Hematopoietic multipotent progenitor cell treated with erythropoietin and hydrocortisone succinate and interleukin-3 and kit ligand, for 17 days (in vitro differentiated cells): ENCODE data around the gene ZNF143.
"Not testable (repeated sequence)": the region's sequence is repeated elsewhere in the genome, so short reads cannot be mapped to it uniquely, and the experiment has no call there.

Experiments used
- DNase-seq: peaks from one replicate; pipeline ENCODE4 v3.0.0-alpha.2; 2015; ENCODE audit warnings: low spot score

Gene ZNF143

DNA sequence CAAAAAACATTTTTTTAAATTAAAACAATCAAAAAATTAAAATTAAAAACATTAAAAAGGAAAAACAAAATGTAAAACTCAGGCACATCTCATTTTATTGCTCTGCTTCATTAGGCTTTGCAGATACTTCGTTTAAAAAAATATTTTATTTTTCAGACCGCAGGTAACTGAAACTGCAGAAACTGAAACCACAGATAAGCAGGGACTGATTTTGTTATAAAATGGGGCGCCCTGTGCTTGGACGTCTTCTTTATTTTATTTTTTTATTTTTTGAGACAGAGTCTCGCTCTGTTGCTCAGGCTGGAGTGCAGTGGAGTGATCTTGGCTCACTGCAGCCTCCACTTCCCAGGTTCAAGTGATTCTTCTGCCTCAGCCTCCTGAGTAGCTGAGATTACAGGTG, 88.4 kb downstream of the ZNF143 start:
- DNase-seq, result not testable (repeated sequence)

DNA sequence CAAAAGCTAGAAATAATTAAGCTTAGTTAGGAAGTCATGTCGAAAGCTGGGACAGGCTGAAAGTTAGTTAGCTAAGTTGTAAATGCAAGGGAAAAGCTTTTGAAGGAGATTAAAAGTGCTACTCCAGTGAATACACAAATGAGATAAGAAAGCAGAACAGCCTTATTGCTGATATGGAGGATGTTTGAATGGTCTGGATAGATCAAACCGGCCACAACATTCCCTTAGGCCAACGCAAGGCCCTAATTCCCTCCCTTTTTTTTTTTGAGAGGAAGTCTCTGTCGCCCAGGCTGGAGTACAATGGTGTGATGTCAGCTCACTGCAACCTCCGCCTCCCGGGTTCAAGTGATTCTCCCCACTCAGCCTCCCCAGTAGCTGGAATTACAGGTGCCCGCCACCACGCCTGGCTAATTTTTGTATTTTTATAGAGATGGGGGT, 89.4 kb downstream of the ZNF143 start:
- no peak for DNase-seq

DNA sequence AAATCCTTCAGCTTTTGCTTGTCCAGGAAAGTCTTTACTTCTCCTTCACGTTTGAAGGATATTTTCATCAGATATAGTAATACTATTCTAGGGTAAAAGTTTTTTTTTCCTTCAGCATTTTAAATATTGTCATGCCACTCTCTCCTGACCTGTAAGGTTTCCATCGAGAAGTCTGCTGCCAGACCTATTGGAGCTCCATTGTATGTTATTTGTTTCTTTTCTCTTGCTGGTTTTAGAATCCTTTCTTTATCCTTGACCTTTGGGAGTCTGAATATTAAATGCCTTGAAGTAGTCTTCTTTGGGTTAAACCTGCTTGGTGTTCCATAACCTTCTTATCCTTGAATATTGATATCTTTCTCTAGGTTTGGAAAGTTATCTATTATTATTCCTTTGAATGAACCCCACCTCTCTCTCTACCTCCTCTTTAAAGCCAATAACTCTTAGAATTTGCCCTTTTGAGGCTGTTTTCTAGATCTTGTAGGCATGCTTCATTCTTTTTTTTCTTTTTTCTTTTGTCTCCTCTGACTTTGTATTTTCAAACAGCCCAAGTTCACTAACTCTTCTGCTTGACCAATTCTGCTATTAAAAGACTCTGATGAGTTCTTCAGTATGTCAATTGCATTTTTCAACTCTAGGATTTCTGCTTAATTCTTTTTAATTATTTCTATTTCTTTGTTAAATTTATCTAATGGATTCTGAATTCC, 100.6 kb downstream of the ZNF143 start:
- DNase-seq, result no peak

DNA sequence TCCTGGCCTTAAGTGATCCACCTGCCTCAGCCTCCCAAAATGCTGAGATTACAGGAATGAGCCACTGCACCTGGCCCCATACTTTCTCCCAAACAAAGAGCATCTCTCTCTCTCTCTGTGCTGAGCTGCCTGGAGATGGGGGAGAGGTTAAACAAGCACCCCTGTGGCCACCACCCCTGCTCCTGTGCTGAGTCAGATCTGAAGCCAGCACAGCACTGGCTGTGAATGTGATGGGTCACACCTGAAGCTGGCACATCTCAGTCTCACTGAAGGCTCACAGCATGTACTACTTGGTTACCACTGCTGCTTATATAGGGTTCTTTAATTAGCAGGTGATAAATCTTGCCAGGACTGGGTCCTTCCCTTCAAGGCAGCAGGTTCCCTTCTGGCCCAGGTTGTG, 101.9 kb downstream of the ZNF143 start:
- DNase-seq, result no peak

DNA sequence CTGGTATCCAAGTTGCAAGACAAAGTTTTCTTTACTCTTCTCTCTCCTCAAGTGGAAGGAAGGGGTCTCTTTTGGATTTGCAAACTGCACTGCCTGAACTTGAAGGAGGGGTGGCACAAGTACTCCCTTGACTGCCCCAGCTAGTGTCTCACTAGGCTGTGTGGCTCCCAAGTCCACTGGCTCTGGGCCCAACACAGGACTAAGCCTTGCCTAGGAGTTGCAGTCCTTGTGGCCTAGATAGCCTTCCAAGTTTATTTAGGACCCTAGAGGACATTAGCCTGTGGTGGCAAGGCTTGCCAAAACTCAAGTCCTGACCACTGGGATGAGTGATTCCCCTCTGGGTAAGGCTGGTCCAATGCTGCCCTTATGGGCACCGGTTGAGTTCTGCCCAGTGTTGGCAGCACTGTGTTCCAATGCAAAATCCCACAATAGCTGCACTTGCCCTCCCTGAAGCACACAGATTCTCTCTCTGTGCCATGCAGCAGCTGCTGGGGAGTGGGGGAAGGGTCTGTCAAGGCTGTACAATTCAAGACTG, 102.5 kb downstream of the ZNF143 start:
- no peak for DNase-seq

DNA sequence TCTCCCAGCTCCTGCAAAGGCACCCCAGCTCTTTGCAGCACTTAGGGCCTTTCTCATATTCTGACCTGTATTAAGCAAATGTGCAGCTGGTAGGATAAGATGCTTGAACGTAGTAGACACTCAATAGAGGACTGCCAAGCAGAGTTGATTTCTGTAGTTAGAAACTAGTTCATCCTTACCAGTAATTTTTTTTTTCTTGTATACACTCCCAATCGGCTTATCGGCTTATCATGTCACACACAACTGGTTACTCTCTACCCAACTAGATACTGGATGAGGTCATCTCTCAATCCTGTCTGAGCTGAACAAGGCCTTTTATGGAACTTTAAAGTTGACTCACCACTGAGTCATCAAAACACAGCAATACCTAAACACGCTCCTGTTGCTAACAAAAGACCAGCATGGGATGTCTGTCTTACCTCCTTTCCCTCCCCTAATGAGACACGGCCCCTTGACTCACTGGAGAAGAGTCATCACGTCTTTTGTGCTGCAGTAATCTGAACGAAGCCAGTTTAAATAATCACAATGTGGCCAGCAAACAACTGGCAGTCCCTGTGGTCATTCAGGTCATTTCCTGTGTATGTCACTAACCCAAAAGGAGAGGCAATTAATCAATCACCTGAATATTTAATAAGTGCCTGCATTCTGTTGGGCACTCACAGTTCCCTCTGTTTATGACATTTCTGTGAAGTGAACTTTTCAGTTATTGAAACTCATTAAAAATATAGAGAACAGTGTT, 105.2 kb downstream of the ZNF143 start:
- peak; percentile 85 for DNase-seq

DNA sequence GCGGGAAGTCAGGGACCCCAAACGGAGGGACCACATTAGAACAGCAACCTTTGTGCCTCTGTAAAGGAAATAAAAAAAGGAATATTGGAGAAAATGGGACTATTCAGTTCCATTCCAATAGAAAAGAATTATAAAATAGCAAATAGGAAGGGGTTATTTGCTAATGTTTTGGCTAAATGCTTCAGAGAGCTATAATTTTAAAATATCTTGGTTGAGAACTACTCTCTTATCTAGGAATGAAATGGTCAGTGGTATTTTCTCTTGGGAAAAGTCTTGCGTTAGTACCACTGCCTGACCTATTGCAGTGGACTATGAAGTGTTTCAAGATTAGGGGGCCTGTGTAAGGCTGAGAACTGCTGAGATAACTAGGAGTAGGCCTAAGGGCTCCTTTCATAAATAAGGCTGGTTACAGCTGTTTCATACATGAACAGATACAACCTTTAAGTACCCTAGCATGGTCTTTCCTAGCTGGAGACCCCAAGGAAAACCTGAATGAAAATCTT, 105.8 kb downstream of the ZNF143 start:
- DNase-seq, result peak; percentile 24

DNA sequence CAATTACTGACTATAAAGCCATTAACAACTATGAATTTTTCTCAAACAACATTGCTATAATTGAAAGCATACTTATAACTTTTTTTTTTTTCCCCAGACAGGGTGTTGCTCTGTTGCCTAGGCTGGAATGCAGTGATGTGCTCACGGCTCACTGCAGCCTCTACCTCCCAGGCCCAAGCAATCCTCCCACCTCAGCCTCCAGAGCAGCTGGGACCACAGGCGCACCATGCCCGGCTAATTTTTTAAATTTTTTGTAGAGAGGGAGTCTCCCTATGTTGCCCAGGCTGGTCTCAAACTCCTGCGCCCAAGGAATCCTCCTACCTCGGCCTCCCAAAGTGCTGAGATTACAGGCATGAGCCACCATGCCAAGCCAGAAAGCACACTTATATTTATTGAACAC, 106.6 kb downstream of the ZNF143 start:
- no peak for DNase-seq

DNA sequence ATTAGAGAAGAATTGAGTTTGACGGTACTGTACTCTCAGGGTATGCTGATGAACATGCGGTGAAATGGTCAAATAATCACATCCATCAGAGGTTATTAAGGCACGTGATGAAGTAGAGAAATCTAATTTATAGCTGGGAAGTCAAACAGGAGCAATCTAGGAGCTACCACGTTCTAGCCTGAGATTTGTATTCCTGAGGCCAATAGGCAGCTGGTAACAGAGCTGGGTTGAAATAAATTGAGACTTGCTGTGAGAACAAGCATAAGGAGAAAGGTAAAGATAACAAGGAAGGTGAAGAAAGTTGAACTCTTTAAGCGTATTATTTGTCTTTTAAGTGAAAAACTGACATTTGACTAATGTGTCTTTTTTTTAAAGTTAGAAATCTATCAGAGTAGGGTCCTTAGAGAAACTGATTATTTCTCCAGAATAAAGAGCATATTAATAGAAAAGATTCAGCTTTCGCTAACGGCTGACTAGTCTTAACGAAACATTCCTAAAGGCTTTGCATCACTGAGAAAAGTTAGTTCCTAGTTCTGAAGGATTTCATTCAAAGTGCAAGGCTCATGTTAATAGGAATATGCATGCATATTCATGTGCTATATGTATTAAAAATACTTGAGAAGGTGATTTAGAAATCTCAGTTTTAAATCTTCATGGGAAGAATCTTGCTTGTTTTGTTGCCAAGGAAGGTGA, 107.5 kb downstream of the ZNF143 start:
- no peak for DNase-seq

DNA sequence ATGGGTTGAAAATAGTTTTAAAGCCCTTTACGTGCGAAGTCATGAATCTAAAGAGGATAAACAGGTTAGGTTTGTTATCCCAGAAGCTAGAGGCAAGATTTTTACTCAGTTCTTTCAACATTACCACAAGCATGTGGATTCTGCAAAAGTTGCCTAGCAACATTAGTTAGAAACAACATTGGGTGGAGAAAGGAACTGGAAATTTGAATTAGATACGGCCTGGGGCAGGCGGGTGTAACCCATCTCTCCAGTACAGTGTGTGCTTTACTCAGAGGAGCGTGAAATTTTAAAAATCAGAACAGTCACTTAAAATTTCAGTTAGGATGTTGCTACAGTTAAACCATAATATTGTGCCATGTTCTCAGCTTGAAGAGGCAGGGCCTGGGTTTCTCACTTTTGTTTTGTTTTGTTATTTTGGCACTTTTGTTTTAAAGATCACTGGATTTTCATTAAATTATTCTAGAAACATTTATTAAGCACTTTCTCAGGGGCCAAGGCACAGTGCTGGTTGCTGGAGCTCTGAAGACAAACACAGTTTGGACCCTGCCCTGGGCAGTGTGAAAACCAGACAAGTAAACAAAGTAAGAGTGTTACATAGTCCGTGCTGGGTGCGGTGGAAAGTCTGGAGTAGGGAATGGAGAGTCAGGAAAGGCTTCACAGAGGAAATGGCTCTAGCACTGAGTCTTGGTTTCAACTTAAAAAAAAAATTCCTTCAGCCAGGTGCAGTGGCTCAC, 108.2 kb downstream of the ZNF143 start:
- peak; percentile 21 for DNase-seq

DNA sequence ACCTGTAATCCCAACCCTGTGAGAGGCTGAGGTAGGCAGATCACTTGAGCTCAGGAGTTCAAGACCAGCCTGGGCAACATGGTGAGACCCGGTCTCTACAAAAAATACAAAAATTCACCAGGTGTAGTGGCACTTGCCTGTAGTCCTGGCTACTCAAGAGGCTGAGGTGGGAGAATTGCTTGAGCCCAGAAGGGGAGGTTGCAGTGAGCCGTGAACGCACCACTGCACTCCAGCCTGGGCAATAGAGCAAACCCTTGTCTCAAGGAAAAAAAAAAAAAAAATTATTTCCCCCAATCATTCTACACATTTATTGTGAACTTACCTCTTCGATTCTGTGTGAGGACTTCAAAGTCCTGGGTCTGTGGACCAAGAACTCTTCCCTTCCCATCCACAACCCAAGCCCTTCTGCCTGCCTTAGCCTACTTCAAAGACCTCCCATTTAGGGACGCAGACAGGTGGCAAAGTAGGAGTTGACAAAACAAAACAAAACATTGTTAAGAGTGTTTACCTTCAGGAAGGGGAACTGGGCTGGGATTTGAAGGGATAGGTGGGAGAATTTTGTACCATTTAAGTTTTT, 108.9 kb downstream of the ZNF143 start:
- no peak for DNase-seq

DNA sequence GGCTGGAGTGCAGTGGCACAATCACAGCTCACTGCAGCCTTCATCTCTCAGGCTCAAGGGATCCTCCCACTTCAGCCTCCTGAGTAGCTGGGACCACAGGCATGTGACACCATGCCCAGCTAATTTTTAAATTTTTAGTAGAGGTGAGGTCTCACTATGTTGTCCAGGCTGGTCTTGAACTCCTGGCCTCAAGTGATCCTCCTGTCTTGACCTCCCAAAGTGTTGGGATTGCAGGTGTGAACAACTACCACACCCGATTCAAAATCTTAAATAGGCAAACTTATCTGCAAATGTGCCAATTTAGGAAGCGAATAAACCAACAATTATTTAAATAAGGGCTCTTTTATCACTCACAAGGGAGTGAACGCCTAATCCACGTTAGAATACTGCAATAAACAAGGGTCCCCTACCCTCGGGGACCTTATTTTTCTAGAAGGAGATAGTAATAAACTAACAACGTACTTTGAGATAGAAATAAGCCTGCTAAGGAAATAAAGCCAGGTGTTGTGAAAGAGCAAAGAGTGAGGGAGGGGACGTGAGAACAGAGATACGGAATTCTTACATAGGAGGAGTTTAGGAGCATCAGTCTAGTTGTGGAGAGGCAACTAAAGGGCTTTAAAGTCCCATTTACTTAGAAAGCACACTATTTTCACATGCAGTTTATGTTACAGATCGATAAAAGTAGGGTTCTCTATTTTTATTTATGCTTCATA, 109.7 kb downstream of the ZNF143 start:
- no peak for DNase-seq

DNA sequence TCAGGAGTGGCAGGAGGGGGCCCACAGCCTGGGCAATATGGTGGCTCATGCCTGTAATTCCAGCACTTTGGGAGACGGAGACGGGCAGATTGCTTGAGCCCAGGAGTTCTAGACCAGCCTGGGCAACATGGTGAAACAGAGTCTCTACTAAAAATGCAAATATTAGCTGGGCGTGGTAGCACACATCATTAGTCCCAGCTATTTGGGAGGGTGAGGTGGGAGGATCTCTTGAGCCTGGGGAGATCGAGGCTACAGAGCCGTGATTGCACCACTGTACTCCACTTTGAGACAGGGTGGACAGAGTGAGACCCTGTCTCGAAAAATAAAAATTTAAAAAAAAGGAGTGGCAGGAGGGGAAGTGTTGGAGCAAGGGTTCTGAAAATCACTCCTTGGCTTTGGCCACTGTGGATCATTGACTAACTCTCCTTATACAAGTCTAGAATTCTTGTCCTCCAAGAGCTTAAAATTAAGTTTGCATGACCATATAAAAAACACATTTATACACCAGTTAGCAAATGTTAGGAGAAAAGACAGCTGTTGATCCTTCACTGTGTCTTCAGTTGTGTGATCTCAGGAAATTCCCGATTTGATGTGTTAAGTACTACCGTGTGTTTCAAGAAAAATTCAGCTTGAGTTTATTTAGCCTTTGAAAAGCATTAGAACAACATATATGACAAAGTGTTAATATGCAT, 110.4 kb downstream of the ZNF143 start:
- no peak for DNase-seq

DNA sequence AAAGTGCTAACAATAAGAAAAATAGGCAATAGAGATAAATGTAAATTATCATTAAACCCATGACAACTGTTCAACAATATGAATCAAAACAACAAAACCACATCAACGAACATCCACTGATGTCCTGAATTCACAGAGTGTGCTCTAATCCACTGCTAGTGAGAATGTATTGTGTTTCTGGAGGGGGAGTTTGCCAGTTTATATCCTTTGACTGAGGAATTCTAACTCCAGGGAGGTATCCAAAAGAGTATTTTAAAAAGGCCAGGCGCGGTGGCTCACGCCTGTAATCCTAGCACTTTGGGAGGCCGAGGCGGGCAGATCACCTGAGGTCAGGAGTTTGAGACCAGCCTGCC, 110.9 kb downstream of the ZNF143 start:
- DNase-seq, result no peak

DNA sequence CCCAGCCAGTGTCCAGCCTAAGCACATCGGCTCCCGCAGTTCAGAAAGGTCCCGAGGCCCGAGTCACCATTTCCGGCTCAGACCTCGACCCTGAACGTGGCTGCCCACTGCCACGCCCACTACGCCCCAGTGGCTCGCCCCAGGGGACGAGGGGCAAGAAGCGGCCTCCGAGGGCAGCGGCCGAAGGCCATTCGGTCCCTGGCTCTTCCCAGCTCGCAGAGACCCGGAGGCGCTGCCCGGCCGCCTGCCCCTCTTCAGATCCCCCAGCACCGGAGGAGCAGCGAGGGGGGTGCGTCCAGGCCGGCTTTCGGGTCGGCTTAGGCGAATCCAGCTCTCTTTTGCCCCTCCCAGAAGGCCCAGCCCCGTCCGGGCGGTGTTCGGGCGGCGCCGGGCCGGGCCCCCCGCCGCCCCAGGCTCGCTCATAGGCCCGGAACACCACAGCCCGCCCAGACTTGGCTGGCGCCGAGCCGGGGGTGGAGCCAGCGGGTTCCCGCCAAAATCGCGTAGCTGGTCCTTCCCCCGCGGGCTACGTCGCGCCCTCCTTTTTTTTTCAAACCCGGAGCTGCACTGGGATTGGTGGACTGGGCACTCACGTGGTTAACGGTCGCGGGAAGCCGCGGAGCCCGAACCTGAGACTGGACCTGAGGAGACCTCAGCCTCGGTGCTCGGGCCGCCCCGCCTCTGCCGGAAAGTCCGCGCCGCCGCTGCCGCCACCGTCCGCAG, 112.4 kb downstream of the ZNF143 start, which contains the start of gene WEE1:
Gene WEE1, plus strand, starts transcription at position 619 of the 723 bp plus-strand sequence. CDS start 264 bp downstream, outside the sequence.
- DNase-seq, result peak; percentile 93

DNA sequence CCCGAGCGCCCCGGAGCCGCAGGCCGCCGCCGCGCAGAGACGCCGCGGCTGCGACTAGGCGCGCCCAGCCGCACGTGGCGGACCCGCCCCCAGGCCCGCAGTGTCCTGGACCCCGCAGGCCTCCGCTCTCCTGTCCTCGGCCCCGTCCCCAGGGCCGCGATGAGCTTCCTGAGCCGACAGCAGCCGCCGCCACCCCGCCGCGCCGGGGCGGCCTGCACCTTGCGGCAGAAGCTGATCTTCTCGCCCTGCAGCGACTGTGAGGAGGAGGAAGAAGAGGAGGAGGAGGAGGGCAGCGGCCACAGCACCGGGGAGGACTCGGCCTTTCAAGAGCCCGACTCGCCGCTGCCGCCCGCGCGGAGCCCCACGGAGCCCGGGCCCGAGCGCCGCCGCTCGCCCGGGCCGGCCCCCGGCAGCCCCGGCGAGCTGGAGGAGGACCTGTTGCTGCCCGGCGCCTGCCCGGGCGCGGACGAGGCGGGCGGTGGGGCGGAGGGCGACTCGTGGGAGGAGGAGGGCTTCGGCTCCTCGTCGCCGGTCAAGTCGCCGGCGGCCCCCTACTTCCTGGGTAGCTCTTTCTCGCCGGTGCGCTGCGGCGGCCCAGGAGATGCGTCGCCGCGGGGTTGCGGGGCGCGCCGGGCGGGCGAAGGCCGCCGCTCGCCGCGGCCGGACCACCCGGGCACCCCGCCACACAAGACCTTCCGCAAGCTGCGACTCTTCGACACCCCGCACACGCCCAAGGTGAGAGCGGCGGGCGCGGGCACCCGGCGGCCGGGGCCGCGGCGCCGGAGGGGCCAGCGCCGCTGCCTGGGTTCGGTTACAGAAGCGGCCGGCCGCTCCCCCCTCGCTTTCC, 113.2 kb downstream of the ZNF143 start:
- no peak for DNase-seq

DNA sequence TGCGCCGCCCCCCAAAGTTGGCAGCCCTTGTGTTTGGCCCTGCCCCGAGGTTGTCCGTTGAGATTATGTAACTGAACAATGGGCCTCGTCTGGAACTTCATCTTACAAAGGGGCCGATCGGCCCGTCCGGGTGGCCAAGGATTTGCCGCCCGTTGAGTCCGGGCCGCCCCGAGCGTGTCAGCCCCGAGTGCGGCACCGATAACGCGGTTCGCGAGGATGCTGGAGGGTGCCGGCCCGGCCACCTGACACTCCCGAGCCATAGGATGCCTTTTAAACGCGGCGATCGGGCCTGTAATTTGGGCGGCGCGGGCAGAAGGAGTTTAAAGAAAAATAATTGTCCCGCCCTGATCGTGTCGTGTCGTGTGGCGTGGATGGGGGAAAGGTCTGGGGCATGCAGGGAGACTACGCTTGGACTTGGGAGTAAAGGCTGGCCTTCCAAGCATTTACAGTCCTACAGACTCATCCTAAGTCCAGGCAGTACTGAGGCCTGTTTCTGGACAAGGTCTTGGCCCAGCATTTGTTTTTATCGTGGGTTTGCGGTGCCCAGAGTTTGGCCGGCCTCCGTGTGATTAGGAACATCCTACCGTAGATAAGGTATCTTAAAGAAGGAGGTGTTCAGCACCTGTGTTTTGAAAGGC, 113.9 kb downstream of the ZNF143 start:
- DNase-seq, result no peak
